ENCODE results near the gene RPP25L. TPM values are rescaled to one million over a fixed set of nuclear protein-coding genes. Genes with fewer than 3 reads are reported as not detected.

Gene RPP25L
- total RNA-seq, 4 donors from 2014 or later = 28.9 to 83.5 (median 54.8) TPM

DNA sequence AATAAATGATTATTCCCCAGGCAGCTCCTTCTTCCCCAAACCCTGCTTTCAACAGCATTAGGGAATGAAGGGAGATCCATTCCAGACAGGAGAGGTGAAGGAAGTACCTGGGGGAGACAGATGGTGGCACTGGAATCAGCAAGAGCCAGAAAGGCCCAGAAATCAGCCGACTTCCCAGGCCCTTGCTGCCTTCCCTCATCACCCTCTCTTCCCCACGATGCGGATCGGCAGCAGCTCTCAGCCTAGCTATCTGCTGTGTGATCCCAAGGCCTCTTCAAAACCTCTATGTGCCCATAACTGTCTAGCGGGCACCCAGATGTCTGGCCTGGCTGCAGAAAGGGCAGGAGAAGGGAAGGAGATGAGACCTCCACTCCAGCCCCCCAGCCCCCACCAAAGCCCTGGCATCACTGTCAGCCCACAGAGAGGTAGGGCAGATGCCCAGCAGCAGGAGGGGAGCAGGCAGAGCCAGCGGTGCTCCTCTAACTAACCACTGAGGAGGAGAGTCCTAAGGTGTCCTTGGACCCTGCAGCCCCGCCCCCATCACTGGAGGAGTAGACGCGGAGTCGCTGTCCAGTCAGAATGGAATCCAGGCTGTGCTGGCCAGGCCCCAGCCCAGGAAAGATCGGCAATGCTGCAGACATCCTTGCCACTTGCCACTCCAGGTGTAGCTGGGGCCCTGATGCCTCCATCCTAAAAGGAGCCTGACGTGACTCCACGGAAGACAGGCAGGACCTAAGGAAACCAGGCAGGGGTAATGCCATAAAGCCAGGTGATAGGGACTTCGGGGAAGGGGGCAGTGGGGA, 35.1 kb downstream of the RPP25L start:
- no peak overlapping the region for H3K27ac ChIP-seq
- H3K27me3 ChIP-seq = peaks cover 0 to 17% of the 10 kb centered on the region in 2 donors
- H3K36me3 ChIP-seq = no peaks in the 10 kb centered on the region
- DNase-seq = peak in 1 of 3 donors; percentile 58
- peaks cover 0 to 64% (median 6%) of the 10 kb centered on the region in 4 donors for H3K4me1 ChIP-seq
- no peaks in the 10 kb centered on the region for H3K9me3 ChIP-seq
- H3K4me3 ChIP-seq = no peak overlapping the region
- TF ChIP-seq, protein P1, sequence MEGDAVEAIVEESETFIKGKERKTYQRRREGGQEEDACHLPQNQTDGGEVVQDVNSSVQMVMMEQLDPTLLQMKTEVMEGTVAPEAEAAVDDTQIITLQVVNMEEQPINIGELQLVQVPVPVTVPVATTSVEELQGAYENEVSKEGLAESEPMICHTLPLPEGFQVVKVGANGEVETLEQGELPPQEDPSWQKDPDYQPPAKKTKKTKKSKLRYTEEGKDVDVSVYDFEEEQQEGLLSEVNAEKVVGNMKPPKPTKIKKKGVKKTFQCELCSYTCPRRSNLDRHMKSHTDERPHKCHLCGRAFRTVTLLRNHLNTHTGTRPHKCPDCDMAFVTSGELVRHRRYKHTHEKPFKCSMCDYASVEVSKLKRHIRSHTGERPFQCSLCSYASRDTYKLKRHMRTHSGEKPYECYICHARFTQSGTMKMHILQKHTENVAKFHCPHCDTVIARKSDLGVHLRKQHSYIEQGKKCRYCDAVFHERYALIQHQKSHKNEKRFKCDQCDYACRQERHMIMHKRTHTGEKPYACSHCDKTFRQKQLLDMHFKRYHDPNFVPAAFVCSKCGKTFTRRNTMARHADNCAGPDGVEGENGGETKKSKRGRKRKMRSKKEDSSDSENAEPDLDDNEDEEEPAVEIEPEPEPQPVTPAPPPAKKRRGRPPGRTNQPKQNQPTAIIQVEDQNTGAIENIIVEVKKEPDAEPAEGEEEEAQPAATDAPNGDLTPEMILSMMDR (IDR thresholded peaks at IDR 0.05) = no peak
- TF ChIP-seq POLR2A (IDR thresholded peaks at IDR 0.05) = no peak

DNA sequence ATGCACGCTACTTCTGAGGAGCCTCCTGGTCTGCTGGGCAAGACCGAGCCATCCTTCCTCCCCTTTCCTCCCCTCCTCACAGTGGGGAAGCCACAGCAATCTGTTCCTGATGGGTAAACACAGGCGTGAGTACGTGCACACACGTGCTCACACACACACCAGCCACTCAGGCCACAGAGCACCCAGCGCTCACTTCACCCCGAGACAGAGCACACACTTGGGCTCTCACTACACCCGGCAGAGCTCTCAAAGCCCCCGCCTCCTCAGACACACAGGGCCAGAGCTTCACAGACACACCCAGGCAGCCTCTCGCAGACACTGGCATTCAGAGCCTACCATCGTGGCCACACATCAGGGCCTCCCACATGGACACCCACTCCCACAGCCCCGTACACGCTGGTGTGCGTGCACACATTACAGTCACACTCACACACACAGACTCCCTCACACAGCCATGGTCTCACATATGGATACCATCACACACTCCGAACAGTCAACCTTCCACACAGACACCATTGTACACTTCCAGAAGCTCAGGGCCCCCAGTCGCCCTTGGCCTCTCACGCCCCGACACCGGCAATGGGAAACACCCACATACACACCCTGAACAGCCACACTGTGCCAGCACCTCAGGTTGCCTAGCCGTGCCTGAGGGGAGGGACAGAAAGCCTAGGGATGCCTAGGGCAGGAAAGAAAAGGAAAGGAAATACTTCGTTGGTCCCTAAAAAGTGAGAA, 35.9 kb downstream of the RPP25L start:
- Histone ChIP-seq H3K4me1 (peaks cover 0 to 70% (median 9%) of the 10 kb centered on the region in 4 donors), H3K36me3 (no peaks in the 10 kb centered on the region), H3K27me3 (peaks cover 0 to 17% of the 10 kb centered on the region in 2 donors), H3K9me3 (no peaks in the 10 kb centered on the region), H3K27ac (no peak overlapping the region), H3K4me3 (no peak overlapping the region)
- TF ChIP-seq POLR2A (IDR thresholded peaks at IDR 0.05) = no peak
- TF ChIP-seq, protein P1 (IDR thresholded peaks at IDR 0.05) = no peak
- DNase-seq = peak in 1 of 3 donors; percentile 57

DNA sequence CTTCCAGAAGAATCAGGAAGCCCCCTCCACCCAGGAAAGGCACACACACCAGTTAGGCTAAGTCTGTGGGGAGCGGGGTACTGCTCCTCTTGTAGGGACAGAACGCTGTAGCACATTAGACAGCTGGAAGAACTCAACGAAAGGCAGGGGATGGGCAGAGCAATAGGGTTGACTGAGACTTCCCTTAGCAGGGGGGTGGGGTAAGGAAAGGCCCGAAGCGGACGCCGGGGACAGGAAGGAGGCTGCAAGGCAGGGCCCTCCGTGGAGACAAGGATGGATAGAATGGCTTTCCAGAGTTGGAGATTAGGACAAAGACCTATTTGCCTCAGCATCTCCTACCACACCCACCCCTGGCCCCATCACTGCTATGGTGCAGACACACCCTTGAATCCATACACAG, 36.7 kb downstream of the RPP25L start:
- Histone ChIP-seq H3K9me3 (no peaks in the 10 kb centered on the region), H3K4me1 (peaks cover 0 to 70% (median 9%) of the 10 kb centered on the region in 4 donors), H3K4me3 (no peak overlapping the region), H3K36me3 (no peaks in the 10 kb centered on the region), H3K27ac (no peak overlapping the region), H3K27me3 (peaks cover 0 to 17% of the 10 kb centered on the region in 2 donors)
- TF ChIP-seq, protein P1 (IDR thresholded peaks at IDR 0.05) = no peak
- no peak for TF ChIP-seq POLR2A (IDR thresholded peaks at IDR 0.05)
- no peak for DNase-seq

DNA sequence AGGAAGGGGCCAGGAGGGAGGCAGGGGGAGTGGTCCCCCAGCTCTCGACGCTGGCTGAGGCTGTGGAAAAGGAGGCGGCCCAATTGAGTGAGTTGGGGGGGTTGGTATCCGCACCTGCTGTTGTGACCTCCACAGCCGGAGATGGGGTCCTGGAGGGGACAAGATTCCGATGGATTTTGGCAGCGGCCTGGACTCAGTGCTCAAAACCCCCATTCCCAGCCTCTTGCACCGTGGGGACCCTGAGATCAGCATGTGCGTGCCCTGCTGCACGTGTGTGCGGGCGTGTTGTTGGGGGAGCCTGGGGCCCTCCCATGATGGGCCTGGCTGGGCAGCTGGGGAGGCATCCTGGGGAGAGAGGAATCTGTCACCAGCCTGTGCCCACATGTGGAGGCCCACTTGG, 37.3 kb downstream of the RPP25L start:
- H3K27ac ChIP-seq = no peak overlapping the region
- H3K4me1 ChIP-seq = peaks cover 0 to 70% (median 9%) of the 10 kb centered on the region in 4 donors
- no peaks in the 10 kb centered on the region for H3K36me3 ChIP-seq
- TF ChIP-seq, protein P1 (IDR thresholded peaks at IDR 0.05) = no peak
- no peak for TF ChIP-seq POLR2A (IDR thresholded peaks at IDR 0.05)
- H3K4me3 ChIP-seq = no peak overlapping the region
- peaks cover 0 to 15% of the 10 kb centered on the region in 2 donors for H3K27me3 ChIP-seq
- no peak for DNase-seq
- H3K9me3 ChIP-seq = no peaks in the 10 kb centered on the region

DNA sequence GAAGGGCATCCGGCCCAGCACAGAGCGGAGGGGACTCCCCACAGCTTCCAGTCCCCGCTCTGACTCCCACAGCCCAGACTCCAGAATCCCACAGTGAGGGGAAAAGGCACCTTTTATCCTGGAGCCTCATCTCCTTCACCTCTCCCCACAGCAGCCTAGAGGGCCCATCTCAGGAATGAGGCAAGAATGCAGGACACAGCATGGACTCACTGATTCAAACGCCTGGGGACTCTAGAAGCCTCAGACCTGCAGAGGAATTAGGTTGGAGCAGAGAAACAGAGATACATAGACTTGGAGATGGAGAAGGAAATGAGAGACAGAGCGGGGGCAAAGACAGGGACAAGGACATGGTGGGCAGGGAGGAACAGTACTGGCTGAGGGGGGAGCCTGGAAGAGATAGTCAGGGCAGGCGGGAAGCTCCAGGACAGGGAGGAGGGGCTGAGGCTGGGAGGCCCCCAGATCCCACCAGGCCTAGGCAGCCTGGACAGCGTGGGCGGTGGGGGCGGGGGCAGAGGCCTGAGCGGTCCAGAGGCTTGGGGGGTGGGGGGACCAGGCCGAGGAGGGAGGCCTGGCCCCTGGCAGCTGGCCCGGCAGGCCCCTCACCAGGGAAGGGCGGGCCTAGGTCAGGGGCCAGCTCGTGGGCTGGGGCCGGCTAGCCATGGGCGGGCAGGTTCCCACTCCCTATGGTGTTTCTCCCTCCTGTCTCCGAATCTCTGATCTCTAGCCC, 38.1 kb downstream of the RPP25L start:
- H3K27ac ChIP-seq = no peak overlapping the region
- no peaks in the 10 kb centered on the region for H3K9me3 ChIP-seq
- peaks cover 0 to 64% (median 9%) of the 10 kb centered on the region in 4 donors for H3K4me1 ChIP-seq
- DNase-seq = no peak
- no peak overlapping the region for H3K4me3 ChIP-seq
- no peak for TF ChIP-seq POLR2A (IDR thresholded peaks at IDR 0.05)
- TF ChIP-seq, protein P1 (IDR thresholded peaks at IDR 0.05) = no peak
- H3K36me3 ChIP-seq = no peaks in the 10 kb centered on the region
- H3K27me3 ChIP-seq = peaks cover 0 to 7% of the 10 kb centered on the region in 2 donors
